Astrocyte of the hippocampus (primary cell): Measurements from ENCODE around the gene CCDC124.
"Not testable (repeated sequence)": the region's sequence is repeated elsewhere in the genome, so short reads cannot be mapped to it uniquely, and the experiment has no call there.

Experiments
- DNase-seq: peaks from one replicate; pipeline ENCODE4 v3.0.0; 2011; ENCODE audit warnings: low read depth, low spot score

CCDC124 gene

GRCh38 chr19:17932485-17933338 is at the start of gene CCDC124:
CCDC124 (plus strand) TSS chr19:17933015; CDS start chr19:17936421, 3,406 bp downstream.
- DNase-seq = peak; percentile 96

GRCh38 chr19:17883627-17884410 is 49.0 kb upstream of the CCDC124 start:
- no peak for DNase-seq

GRCh38 chr19:17886515-17886914 is 46.3 kb upstream of the CCDC124 start:
- no peak for DNase-seq

- not testable (repeated sequence) for DNase-seq
Measured at GRCh38 chr19:17887221-17887620, 45.6 kb upstream of the CCDC124 start.

GRCh38 chr19:17888260-17888659 is 44.6 kb upstream of the CCDC124 start:
- no peak for DNase-seq

GRCh38 chr19:17889609-17890214 is 43.1 kb upstream of the CCDC124 start:
- peak; percentile 80 for DNase-seq

GRCh38 chr19:17893766-17894165 is 39.0 kb upstream of the CCDC124 start:
- no peak for DNase-seq

- DNase-seq = peak; percentile 40
Measured at GRCh38 chr19:17902701-17903100, 30.1 kb upstream of the CCDC124 start.

GRCh38 chr19:17908244-17908643 is 24.6 kb upstream of the CCDC124 start:
- no peak for DNase-seq

GRCh38 chr19:17909003-17909732 is 23.6 kb upstream of the CCDC124 start:
- DNase-seq = no peak

GRCh38 chr19:17910791-17911360 is 21.9 kb upstream of the CCDC124 start:
- DNase-seq = no peak

- no peak for DNase-seq
Measured at GRCh38 chr19:17915940-17916593, 16.7 kb upstream of the CCDC124 start.

GRCh38 chr19:17918151-17918550 is 14.7 kb upstream of the CCDC124 start:
- DNase-seq = not testable (repeated sequence)

- not testable (repeated sequence) for DNase-seq
Measured at GRCh38 chr19:17919122-17919521, 13.7 kb upstream of the CCDC124 start.

- no peak for DNase-seq
Measured at GRCh38 chr19:17920527-17920926, 12.3 kb upstream of the CCDC124 start.

GRCh38 chr19:17922138-17922537 is 10.7 kb upstream of the CCDC124 start:
- DNase-seq = no peak

- DNase-seq = no peak
Measured at GRCh38 chr19:17926044-17926443, 6.8 kb upstream of the CCDC124 start.

- no peak for DNase-seq
Measured at GRCh38 chr19:17929056-17929455, 3.8 kb upstream of the CCDC124 start.

GRCh38 chr19:17931532-17932191 is 1.2 kb upstream of the CCDC124 start:
- peak; percentile 50 for DNase-seq
